ELR (cell line): ENCODE measurements around the gene TTC3.
"Not testable (repeated sequence)": the region's sequence is repeated elsewhere in the genome, so short reads cannot be mapped to it uniquely, and the experiment has no call there.

Experiments
- DNase-seq: peaks from one replicate; pipeline ENCODE4 v3.0.0-alpha.2; 2015; ENCODE audit warnings: low read depth

The TTC3 gene

GRCh38 chr21:37072988-37073416, at the start of gene TTC3, which contains the start of gene PIGP:
Gene TTC3, plus strand, starts transcription at chr21:37073254. Its CDS starts 14,004 bp downstream, at chr21:37087258.
Gene PIGP, minus strand, starts transcription at chr21:37073071. Its CDS starts 556 bp downstream, at chr21:37072515.
- peak; percentile 90 for DNase-seq

GRCh38 chr21:37026499-37026898, 46.6 kb upstream of the TTC3 start:
- no peak for DNase-seq

- DNase-seq, result peak; percentile 20
These were observed 44.5 kb upstream of the TTC3 start for GRCh38 chr21:37028570-37028969.

GRCh38 chr21:37030864-37031263, 42.2 kb upstream of the TTC3 start:
- no peak for DNase-seq

GRCh38 chr21:37032293-37032692, 40.8 kb upstream of the TTC3 start:
- DNase-seq, result no peak

- peak; percentile 79 for DNase-seq
These were observed 40.1 kb upstream of the TTC3 start for GRCh38 chr21:37032877-37033471.

- DNase-seq, result not testable (repeated sequence)
These were observed 38.7 kb upstream of the TTC3 start for GRCh38 chr21:37034394-37034793.

- DNase-seq, result no peak
These were observed 36.9 kb upstream of the TTC3 start for GRCh38 chr21:37036177-37036576.

- DNase-seq, result no peak
These were observed 33.5 kb upstream of the TTC3 start for GRCh38 chr21:37039411-37040075.

GRCh38 chr21:37040212-37040611, 32.8 kb upstream of the TTC3 start:
- no peak for DNase-seq

GRCh38 chr21:37041706-37042271, 31.3 kb upstream of the TTC3 start:
- DNase-seq, result no peak

- DNase-seq, result no peak
These were observed 29.2 kb upstream of the TTC3 start for GRCh38 chr21:37043818-37044217.

- no peak for DNase-seq
These were observed 28.4 kb upstream of the TTC3 start for GRCh38 chr21:37044643-37045042.

- DNase-seq, result no peak
These were observed 27.9 kb upstream of the TTC3 start for GRCh38 chr21:37045149-37045548.

GRCh38 chr21:37045556-37045955, 27.5 kb upstream of the TTC3 start:
- no peak for DNase-seq

- DNase-seq, result no peak
These were observed 26.0 kb upstream of the TTC3 start for GRCh38 chr21:37047079-37047478.

- not testable (repeated sequence) for DNase-seq
These were observed 23.3 kb upstream of the TTC3 start for GRCh38 chr21:37049741-37050140.

- DNase-seq, result no peak
These were observed 17.7 kb upstream of the TTC3 start for GRCh38 chr21:37055271-37055855.

- no peak for DNase-seq
These were observed 15.4 kb upstream of the TTC3 start for GRCh38 chr21:37057614-37058013.

- no peak for DNase-seq
These were observed 14.8 kb upstream of the TTC3 start for GRCh38 chr21:37058261-37058660.

GRCh38 chr21:37059181-37059580, 13.9 kb upstream of the TTC3 start:
- no peak for DNase-seq

- peak; percentile 95 for DNase-seq
These were observed 12.8 kb upstream of the TTC3 start for GRCh38 chr21:37060296-37060695.
